ENCODE results near the gene ASB17.

Gene ASB17, protein sequence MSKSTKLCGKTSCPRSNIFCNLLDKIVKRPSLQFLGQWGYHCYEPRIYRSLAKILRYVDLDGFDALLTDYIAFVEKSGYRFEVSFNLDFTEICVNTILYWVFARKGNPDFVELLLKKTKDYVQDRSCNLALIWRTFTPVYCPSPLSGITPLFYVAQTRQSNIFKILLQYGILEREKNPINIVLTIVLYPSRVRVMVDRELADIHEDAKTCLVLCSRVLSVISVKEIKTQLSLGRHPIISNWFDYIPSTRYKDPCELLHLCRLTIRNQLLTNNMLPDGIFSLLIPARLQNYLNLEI

DNA sequence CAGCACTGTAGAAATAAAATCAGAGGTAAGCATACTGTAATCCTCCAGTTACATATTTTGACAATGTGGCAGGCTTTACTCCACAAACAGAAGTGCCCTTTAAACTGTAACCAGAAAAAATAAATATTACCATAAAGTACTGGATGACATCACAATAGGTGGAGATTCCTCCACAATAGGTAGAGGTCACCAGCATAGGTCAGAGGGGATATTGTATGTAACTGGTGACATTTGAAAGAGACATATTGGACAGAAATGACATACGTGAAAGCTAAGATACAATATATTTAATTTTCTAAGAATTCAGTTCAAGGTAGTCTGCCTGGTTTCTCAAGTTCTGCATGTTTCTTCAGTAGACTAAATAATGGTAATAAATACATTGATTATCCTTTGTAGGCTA is at the start of gene ASB17:
Gene ASB17 (minus strand): TSS at position 101 of the 400 bp plus-strand sequence. CDS start 113 bp downstream, outside the sequence.
- intact Hi-C loops (cut with DNase I; ENCODE audit: low total_unique reads): no loop called here
- DNase-seq: no peak
- TF ChIP-seq, protein P1, sequence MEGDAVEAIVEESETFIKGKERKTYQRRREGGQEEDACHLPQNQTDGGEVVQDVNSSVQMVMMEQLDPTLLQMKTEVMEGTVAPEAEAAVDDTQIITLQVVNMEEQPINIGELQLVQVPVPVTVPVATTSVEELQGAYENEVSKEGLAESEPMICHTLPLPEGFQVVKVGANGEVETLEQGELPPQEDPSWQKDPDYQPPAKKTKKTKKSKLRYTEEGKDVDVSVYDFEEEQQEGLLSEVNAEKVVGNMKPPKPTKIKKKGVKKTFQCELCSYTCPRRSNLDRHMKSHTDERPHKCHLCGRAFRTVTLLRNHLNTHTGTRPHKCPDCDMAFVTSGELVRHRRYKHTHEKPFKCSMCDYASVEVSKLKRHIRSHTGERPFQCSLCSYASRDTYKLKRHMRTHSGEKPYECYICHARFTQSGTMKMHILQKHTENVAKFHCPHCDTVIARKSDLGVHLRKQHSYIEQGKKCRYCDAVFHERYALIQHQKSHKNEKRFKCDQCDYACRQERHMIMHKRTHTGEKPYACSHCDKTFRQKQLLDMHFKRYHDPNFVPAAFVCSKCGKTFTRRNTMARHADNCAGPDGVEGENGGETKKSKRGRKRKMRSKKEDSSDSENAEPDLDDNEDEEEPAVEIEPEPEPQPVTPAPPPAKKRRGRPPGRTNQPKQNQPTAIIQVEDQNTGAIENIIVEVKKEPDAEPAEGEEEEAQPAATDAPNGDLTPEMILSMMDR (IDR thresholded peaks at IDR 0.05): no peak
- Histone ChIP-seq H3K27me3 (no peaks in the 10 kb centered on the region), H3K27ac (no peak within 1 kb of the TSS), H3K36me3 (no peaks in the 10 kb centered on the region), H3K9me3 (no peaks in the 10 kb centered on the region), H3K4me3 (no peak within 1 kb of the TSS), H3K4me1 (no peaks in the 10 kb centered on the region)

DNA sequence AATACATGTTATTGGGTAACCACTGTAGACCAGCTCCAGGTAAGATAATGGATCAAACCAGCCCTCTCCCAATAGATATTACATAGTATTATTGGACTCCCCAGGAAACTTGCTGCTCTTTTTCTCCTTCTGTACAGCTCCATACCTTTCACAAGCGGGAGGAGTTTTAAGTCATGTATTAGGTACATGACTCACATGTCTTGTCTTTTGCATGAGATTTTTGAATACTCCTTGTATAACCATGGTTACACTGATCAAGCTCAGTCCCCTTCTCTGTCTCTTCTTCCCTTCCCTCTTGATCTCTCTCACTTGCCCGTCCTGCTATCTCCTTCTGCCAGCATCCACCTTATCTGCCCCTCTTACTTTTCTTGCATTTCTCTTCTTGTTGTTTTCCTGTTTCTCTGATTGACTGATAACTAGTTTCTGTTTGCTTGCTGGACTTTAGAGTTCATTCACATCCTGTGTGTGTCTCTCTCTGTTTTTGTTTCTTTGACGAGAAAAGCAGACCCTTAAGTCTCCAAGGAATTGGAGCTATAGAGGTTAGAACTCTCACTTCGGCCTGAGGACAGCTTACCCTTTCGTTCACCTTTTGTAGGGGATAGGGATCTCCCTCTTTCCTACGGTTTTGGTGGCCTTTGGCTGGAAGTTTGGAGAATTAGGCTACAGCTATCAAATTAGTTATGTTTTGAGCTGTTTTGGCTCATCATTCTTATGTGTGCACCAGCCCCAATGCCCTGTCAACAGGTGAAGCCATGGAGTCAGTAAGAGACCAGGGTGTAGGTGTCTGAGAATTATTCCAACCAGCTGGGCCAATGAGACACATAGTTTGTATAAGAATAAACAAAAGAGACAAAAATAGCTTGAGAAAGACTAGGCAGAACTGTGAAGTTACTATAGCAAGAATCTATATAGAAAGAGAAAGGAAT is 49.0 kb upstream of the ASB17 start:
- Histone ChIP-seq H3K36me3 (no peaks in the 10 kb centered on the region), H3K27me3 (no peaks in the 10 kb centered on the region), H3K4me1 (no peaks in the 10 kb centered on the region), H3K9me3 (peaks cover 0 to 5% (median 0%) of the 10 kb centered on the region in 3 donors), H3K27ac (no peak overlapping the region), H3K4me3 (no peak overlapping the region)
- intact Hi-C loops (cut with DNase I; ENCODE audit: low total_unique reads): no loop called here
- DNase-seq: no peak
- TF ChIP-seq, protein P1 (IDR thresholded peaks at IDR 0.05): no peak

DNA sequence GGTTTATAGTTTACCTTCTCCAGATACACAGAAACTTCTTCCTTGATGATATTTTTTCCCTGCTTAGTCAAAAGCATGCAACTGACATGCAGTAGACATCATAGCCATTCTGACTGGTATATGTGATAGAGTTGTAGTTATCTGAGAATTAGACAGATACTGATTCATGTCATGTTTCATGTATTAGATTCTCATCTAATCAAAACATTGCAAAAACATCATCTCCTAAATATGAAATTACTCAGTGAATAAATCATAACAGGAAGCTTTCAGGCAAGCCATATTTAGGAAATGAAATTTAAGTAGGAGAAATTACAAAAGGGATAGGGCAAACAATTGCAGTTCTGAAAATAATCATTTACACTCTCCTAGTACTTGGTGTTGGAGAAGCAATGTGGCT is 38.4 kb upstream of the ASB17 start:
- Histone ChIP-seq H3K27me3 (no peaks in the 10 kb centered on the region), H3K4me3 (no peak overlapping the region), H3K36me3 (no peaks in the 10 kb centered on the region), H3K4me1 (no peaks in the 10 kb centered on the region), H3K27ac (no peak overlapping the region), H3K9me3 (no peaks in the 10 kb centered on the region)
- intact Hi-C loops (cut with DNase I; ENCODE audit: low total_unique reads): no loop called here
- no peak for DNase-seq
- TF ChIP-seq, protein P1 (IDR thresholded peaks at IDR 0.05): no peak

DNA sequence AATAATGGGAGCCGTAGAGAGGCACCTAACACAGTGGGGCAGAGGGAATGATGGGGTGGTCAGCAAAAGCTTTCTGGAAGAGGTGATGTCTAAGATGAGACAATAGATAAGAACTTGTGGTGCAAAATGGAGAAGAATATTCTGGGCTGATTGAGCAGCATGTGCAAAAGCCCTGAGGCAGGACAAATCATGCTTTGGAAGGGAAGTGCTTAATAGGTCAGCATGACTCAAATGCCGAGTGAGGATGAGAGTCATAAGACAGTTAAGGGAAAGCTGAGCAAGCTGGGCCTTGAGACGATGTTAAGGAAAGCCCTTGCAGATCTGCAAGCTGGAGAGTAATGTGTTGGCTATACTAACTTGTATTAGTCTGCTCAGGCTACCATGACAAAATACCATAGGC is 37.3 kb upstream of the ASB17 start:
- intact Hi-C loops (cut with DNase I; ENCODE audit: low total_unique reads): no loop called here
- no peak overlapping the region for H3K27ac ChIP-seq
- TF ChIP-seq, protein P1 (IDR thresholded peaks at IDR 0.05): no peak

DNA sequence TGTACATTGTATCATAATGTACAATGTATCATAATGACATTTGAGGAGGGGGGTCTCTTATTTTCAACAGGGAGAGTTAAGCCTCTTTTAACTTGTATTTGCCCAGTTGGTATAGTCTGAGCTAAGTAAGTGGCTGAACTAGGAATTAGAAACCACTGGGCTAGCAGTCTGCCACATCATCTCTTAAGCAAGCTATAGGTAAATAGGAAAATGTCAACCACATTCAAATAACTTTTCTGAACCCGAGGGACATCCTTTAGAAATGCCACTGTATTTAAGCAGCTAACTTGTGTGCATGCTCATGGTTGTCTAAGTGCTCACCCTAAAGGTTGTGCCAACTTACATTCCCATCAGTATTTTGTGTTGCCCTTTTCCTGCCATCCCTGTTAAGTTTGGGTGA is 35.5 kb upstream of the ASB17 start:
- Histone ChIP-seq H3K27ac (no peak overlapping the region), H3K9me3 (no peaks in the 10 kb centered on the region), H3K4me3 (no peak overlapping the region), H3K4me1 (no peaks in the 10 kb centered on the region), H3K27me3 (no peaks in the 10 kb centered on the region), H3K36me3 (no peaks in the 10 kb centered on the region)
- TF ChIP-seq, protein P1 (IDR thresholded peaks at IDR 0.05): no peak
- no peak for DNase-seq
- intact Hi-C loops (cut with DNase I; ENCODE audit: low total_unique reads): no loop called here

More for the DNA sequence above, 37.3 kb upstream of the ASB17 start:
- Histone ChIP-seq H3K9me3 (no peaks in the 10 kb centered on the region), H3K36me3 (no peaks in the 10 kb centered on the region), H3K27me3 (no peaks in the 10 kb centered on the region), H3K4me3 (no peak overlapping the region), H3K4me1 (no peaks in the 10 kb centered on the region)
- no peak for DNase-seq

Measured in tibial artery (tissue), 4 donors.